GM21786 (cell line): Measurements from ENCODE around the gene KEAP1.
"Not testable (repeated sequence)": the region's sequence is repeated elsewhere in the genome, so short reads cannot be mapped to it uniquely, and the experiment has no call there.

Source experiments
- ATAC-seq: cut with Tn5 transposase; IDR thresholded peaks from one replicate; pipeline ENCODE4 v1.9.1; 2021; ENCODE audit not compliant: unreplicated experiment

The KEAP1 gene

DNA sequence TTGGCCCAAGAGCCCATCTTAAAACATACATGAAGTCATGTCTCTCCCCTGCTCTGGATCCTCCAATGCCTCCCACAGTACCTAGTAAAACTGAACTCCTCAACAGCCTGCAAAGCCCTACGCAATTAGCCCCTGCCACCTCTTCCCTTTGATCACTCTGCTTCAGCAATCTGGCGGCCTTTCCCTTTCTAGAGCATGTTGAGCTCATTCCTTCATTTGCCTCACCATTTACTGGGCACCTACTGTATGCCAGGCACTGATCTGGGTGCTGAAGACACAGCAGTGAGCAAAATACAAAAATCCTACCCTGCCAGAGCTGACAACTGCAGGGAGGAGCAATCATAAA lies 2.9 kb downstream of the KEAP1 start:
- ATAC-seq: no peak

DNA sequence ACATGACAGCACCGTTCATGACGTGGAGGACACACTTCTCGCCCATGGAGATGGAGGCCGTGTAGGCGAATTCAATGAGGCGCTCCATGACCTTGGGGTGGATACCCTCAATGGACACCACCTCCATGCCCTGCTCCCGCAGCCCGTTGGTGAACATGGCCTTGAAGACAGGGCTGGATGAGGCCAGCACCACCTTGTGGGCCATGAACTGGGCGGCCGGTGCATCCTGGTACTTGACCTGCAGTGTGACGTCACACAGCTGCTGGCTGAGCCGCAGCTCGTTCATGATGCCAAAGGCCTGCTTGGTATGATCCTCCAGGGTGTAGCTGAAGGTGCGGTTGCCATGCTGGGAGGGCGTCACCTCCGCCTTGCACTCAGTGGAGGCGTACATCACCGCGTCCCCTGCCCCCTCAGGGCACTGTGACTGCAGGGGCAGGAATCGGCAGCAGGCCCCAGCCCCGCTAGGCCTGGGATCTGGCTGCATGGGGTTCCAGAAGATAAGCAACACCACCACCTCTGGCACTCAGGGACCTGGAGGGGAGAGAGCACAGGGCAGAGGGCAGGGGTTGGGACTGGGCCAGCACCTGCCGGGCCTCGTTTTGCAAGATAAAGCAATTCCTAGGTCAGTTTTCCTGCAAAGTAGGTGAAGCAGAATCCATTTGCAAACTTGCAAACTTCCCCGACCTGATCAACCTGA lies 3.5 kb downstream of the KEAP1 start:
- ATAC-seq: no peak

DNA sequence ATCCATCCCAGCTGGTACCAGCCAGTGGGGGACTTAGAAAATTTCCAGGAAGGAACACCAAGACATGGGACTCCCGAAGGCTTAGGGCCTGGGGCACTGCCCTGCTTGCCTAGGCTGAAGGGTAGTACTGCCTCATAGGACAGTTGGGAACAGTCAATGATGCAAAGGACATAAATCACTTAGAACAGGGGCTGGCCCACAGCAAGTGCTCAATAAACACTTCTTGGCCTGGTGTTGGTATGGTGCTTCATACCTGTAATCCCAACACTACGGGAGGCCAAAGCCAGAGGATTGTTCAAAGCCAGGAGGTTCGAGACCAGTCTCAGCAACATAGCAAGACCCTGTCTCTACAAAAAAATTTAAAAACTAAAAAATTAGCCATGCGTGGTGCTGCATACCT lies 5.8 kb downstream of the KEAP1 start:
- no peak for ATAC-seq

DNA sequence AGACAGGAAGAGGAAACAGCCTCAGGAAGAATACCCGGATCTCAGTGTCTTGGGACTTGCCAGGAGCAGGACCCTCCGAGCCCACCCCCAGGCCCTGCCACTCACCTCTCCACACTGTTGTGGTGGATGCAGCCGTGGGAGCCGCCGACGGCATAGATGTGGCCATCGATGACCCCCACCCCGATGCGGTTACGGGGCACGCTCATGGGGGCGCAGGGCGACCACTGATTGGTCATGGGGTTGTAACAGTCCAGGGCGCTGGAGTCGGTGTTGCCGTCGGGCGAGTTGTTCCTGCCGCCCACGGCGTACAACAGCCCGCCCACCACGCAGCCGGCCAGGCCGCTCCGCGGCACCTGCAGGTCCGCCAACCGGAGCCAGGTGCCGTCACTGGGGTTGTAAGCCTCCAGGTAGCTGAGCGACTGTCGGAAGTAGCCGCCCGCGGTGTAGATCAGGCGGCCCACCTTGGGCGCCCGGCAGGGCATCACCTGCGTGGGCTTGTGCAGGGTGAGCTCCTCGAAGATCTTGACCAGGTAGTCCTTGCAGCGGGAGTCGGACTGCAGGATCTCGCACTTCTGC lies 11.6 kb downstream of the KEAP1 start:
- no peak for ATAC-seq

DNA sequence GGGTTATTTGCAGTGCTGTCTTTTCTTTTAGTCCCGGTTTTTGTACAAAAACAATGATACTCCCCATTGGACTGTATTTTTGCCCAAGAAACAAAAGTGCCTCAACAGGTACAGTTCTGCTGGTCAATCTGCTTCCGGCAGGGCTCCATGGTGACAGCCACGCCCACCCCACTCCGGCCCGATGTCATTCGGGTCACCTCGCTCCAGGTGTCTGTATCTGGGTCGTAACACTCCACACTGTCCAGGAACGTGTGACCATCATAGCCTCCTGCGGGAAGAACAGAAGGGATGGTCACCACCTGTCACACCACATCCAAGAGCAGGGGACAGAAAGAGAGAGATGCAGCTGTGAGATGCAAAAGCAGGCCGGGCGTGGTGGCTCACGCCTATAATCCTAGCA lies 16.6 kb downstream of the KEAP1 start:
- ATAC-seq: no peak

DNA sequence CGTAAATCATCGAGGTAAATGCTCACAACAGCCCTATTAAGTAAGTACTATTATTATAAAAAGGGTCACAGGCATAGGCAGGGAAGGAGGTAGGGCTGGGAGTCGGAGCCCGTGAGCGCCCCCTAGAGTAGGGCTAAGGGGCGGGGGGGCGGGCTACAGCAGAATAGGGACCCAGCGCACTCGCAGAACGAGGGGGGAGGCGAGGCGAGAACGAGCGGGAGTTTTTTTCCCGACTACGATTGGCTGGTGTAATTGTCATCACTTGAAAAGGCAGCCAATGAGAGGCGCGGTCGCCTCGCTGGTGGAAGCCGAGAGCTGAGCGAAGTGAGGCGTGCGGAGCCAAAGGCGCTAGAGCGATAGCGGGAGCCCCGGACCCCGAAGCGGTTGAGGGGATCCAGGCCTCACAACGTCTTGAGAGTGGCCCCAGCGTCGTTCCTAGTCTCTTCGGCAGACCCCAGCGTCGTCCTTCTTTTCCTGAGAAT lies 24.2 kb downstream of the KEAP1 start:
- ATAC-seq: no peak

DNA sequence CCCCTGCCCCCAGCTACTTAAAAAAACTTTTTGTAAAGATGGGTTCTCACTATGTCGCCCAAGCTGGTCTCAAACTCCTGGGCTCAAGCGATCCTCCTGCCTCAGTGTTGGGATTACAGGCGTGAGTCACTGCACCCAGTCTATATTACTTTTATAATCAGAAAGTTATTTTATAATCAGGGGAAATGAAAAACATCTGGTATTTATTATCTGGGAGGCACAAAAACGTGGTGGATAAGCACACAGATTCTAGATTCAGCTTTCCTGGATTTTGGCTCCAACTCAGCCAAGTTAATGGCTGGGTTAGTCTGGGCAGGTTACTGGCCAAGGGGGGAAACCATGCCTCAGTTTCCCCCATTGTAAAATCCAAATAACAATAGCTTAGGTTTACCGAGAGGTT lies 24.7 kb downstream of the KEAP1 start:
- ATAC-seq: no peak

DNA sequence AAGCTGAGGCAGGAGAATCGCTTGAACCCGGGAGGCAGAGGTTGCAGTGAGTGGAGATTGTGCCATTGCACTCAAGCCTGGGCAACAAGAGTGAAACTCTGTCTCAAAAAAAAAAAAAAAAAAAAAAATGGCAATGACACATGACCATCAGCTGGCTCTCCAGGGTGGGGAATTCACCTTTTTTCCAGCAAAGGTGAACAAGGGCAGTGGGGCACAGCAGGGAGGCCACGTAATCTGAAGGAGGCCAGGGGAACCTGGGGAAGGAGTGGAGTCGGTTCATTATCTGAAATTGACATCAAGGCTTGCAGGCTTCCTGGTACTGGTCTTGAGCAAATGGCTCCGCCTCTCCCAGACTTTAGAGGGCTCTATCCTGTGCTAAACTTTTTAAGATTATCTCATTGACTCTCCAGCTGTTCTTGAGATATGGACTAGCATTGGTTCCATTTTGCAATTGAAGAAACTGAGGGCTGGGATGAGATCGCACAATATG lies 28.1 kb downstream of the KEAP1 start:
- no peak for ATAC-seq

DNA sequence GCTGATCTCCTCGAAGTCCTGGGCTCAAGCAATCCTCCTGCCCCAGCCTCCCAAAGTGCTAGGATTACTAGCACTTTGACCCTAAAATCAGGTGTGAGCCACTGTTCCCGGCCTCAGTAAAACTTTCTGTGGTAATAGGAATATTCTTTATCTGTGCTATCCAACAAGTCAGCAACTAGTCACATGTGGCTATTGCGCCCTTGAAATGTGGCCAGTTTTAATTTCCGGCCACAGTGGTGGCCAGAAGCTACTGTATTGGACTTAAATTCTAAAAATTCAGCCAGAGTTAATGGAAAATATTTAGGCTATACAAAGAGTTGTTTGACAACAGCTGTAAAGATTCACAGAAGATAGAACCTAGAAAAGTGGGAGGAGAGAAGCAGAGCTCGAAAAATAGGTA lies 30.0 kb downstream of the KEAP1 start:
- no peak for ATAC-seq

DNA sequence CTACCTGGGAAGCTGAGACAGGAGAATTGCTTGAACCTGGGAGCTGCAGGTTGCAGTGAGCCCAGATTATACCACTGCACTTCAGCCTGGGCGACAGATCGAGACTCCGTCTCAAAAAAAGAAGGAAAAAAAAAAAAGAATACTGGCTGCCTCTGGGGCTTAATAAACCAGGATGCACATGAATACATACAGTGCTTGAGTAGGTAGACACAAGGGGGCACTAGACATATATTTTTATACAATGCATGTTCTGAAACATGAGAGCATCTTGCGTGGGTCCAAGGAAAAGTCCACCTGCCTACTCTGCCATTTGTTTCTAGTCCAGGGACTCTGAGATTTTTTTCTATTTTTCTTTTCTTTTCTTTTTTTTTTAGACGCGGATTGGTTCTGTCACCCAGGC lies 31.2 kb downstream of the KEAP1 start:
- no peak for ATAC-seq

DNA sequence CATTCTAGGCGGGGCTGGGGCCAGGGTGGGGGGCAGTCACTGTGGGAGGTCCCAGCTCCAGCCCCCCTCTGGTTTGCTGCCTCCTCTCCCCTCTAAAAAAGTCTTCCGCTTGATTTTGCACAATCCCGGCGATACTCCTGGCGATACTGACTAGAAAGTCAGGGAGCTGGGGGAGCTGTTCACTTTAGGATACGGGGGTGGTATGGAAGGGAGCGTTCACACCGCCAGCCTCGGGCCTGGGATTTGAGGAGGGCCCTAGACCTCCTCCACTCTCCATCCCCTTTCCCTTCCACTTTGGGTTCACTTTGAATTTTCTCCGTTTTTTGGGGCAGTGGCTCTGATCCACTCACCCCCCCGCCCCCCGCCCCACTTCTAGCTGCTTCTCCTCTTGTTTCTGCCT lies 35.0 kb downstream of the KEAP1 start:
- ATAC-seq: no peak

DNA sequence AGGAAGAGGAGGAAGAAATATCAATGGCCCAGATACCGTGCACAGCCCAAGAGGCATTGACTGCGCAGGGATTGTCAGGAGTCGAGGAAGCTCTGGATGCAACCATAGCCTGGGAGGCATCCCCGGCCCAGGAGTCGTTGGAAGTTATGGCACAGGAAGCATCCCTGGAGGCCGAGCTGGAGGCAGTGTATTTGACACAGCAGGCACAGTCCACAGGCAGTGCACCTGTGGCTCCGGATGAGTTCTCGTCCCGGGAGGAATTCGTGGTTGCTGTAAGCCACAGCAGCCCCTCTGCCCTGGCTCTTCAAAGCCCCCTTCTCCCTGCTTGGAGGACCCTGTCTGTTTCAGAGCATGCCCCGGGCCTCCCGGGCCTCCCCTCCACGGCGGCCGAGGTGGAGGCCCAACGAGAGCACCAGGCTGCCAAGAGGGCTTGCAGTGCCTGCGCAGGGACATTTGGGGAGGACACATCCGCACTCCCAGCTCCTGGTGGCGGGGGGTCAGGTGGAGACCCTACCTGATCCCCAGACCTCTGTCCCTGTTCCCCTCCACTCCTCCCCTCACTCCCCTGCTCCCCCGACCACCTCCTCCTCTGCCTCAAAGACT lies 36.0 kb downstream of the KEAP1 start:
- ATAC-seq: no peak

DNA sequence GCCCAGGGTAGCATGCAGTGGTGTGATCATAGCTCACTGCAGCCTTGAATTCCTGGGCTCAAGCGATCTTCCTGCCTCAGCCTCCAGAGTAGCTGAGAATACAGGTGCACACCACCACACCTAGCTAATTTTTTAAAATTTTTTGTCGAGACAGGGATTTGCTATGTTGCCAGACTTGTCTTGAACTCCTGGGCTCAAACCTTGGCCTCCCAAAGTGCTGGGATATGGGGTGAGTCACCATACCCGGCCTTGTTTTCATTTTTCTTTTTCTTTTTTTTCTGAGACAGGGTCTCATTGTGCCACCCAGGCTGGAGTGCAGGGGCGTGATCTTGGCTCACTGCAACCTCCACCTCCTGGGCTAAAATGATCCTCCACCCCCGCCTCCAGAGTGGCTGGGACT lies 38.7 kb downstream of the KEAP1 start:
- no peak for ATAC-seq

DNA sequence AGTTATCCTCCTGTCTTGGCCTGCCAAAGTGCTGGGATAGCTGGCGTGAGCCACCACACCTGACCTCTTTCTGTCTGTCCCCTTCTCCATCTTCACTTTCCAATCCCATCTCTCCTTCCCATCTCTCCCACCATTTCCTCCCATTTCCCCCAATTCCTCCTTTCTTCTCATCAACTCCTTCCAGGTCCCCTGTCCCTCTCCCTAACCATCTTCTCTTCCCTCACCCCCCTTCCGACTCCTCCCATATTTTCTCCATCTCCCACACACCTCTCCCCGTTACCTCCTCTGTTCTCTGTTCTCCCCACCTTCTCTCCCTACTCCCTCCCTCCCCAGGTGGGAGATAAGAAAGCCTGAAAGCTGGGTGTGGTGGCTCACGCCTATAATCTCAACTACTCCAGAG lies 40.6 kb downstream of the KEAP1 start:
- ATAC-seq: no peak

DNA sequence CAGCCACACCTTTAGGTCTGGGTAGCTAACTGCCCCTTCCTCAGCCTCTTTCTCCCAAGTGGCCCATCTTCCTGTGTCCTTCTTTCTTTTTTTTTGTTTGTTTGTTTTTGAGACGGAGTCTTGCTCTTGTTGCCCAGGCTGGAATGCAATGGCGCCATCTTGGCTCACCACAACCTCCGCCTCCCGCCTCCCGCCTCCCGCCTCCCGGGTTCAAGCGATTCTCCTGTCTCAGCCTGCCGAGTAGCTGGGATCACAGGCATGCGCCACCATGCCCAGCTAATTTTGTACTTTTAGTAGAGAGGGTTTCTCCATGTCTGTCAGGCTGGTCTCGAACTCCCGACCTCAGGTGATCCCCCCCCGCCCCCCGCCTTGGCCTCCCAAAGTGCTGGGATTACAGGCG lies 41.1 kb downstream of the KEAP1 start:
- not testable (repeated sequence) for ATAC-seq

DNA sequence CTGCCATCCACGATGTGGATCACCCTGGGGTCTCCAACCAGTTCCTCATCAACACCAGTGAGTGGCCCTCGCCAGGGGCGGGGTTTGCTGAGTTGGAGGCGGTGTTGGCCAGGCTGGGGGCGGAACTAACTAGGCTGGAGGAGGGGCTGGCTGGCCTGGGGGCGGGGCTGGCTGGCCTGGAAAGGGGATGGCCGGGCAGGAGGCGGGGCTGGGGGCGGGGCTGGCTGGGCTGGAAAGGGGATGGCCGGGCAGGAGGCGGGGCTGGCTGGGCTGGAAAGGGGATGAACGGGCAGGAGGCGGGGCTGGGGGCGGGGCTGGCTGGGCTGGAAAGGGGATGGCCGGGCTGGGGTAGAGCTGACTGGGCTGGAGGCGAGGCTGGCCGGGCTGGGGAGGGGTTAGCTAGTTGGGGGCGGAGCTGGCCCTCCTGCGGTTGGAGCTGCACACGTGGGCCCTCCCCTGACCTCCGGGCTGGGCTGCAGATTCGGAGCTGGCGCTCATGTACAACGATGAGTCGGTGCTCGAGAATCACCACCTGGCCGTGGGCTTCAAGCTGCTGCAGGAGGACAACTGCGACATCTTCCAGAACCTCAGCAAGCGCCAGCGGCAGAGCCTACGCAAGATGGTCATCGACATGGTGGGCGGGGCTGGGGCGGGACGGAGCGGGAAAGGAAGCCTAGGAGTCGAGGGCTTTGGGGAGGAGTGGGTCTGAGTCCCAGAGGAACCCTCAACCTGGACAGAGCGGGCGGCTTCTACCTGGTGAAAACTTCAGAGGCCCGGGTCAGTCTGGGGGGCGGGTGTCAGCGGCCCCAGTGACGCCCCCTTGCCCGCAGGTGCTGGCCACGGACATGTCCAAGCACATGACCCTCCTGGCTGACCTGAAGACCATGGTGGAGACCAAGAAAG lies 41.9 kb downstream of the KEAP1 start:
- peak; percentile 68 for ATAC-seq

DNA sequence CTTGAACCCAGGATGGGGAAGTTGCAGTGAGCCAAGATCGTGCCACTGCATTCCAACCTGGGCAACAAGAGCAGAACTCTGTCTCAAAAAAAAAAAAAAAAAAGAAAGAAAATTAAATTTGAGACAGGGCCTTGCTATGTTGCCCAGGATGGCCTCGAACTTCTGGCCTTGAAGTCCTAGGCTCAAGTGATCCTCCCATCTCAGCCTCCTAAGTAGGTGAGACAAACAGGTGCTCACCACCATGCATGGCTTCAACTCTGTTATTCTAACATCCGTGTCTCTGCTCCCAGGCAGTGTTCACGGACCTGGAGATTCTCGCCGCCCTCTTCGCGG lies 42.5 kb downstream of the KEAP1 start:
- no peak for ATAC-seq

DNA sequence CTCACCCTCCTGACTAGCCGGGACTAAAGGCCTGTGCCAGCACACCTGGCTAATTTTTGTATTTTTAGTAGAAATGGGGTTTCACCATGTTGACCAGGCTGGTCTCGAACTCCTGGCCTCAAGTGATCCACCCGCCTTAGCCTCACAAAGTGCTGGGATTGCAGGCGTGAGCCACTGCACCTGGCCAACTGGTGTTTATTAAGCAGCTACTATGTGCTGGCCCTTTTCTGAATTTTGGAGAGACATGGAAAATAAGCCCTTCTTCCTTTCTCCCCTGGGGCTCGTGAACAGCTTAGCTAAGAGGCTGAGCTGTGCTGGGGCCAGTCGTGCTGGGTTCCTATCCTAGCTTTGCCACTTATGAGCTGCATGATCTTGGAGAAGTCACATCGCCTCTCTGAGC lies 44.4 kb downstream of the KEAP1 start:
- not testable (repeated sequence) for ATAC-seq

DNA sequence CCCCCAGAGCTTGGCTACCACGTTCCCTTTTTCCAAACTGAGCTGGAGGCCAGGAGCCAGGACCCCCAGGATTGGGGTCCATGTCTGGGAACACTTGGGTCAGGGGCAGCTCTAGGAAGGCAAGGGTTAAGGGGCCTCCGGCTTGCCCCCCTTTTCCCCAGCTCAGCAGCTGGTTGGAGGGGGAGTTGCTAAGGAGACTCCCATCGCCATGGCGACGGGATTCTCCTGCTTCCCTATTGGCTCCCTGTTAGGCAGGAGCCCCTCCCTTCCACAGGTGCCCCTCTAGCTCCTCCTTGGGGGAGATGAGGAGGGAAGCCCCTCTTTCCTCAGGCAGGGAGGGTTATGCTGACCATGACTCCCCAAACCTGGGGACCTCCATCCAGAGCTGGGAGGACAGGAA lies 48.9 kb downstream of the KEAP1 start:
- ATAC-seq: no peak

DNA sequence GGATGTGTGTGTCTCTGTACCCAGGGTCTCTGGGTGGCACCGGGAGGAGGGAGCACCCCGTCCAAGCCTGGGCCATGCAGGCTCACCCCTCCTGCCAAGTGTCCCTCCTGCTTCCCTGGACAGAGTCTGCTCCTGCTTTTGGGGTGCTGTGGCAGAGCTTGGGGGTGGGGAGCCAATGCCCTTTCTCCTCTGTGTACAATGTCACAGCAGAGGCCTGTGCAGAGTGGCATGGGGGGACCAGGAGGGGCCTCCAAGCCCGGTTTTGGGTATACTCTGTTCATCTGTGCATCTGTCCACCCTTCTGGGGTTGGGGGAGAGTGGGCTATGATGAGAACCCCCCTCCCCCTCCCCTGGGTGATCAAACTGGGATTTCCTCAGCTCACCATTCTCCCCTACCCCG lies 49.3 kb downstream of the KEAP1 start:
- ATAC-seq: no peak

DNA sequence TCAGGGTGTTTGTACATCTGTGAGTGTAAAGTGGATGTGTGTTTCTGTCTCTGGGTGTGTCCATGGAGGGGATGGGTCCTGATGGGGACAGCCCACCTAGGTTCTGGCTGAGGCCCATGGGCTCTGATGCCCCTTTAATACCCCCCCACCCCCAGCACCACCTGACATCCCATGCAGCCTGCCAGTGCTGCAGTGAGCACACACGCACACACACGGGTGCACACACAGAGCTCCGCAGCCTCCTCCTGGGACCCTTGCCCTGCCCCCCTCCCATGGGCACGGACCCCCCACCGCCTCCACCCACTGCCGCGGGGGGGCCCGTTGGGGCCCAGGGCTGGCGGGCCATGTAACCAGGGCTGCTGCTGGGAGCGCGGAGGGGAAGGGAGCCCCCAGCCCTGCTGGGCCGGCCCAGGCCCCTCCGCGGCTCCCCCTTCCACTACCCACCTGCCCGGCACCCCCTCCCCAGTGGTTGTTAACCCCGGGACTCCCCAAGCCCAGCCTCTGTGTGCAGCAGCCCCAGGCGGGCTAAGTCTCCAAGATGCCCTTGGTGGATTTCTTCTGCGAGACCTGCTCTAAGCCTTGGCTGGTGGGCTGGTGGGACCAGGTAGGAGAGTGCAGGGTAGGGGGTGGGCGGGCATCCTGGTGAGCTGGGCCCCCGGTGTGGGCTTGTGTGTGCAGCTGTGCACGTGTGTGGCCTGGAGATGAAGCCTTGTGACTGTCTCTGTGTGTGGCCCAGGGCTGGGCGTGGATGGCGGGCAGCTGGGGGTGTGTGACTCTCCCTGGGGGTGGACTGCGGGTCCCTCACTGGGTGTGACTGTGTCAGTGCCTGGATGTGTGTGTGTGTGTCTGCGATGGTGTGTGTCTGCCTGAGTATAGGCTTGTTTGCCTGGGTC lies 50.2 kb downstream of the KEAP1 start:
- ATAC-seq: no peak
